Activated CD4-positive, alpha-beta T cell treated with anti-CD3 and anti-CD28 coated beads, Interleukin-10, Interleukin-2, amounts not matched to agents 100 ng/mL and 50 ng/mL, durations not matched to agents 16 hours and 8 hours (primary cell): ENCODE measurements around the gene ODAPH.

Source experiments
- DNase-seq: peaks from one replicate; pipeline ENCODE4 v3.0.0-alpha.2; 2020

ODAPH gene

DNA sequence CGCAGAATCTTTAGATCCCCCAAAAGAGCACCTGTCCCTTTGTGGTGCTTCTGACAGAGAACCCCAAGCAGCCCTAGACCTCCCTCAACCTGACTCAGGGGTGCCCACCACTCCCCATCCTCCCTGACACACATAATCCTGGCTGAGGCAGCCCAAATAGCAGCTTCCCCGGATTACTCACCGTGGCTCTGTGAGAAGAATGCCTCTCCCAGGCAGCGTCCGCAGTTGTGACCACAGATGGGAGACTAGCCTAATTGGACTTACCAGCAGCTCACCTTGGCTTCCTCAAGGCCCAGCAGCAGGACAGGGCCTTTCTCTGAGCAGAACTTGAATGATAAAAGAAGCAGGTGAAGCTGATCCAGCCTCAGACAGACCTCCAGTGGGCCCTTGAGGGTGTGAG is 10.3 kb upstream of the ODAPH start:
- DNase-seq = no peak

DNA sequence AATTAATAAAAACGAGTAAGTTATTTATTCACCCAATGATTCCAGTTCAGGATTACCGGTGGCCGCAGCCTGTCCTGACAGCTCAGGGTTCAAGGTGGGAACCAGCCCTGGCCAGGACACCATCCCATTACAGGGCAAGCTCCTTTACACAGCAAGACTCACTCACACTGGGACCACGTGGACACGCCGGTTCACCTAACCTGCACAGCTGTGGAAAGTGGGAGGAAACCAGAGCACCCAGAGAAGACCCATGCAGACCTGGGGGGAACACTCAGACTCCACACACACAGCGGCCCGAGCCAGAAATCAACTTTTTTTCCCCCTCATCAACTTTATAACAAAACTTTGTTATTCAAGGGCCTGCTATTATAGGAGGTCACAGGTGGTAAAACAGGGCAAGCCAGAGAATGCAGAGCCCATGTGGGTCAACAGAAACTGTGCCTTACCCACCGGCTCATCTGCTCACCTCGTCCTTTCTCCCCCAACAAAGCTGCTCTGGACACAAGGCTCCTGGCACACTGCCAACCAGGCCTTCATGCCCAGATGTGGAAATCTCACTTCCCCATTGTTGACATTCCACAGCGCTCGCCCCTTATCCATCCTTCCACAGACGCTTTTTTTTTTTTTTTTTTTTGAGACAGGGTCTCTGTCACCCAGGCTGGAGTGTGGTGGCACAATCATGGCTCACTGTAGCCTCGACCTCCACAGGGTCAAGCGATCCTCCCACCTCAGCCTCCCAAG is 8.0 kb upstream of the ODAPH start:
- no peak for DNase-seq

- peak; percentile 34 for DNase-seq
Observed at GRCh38 chr4:75549019-75549418, 6.8 kb upstream of the ODAPH start.

DNA sequence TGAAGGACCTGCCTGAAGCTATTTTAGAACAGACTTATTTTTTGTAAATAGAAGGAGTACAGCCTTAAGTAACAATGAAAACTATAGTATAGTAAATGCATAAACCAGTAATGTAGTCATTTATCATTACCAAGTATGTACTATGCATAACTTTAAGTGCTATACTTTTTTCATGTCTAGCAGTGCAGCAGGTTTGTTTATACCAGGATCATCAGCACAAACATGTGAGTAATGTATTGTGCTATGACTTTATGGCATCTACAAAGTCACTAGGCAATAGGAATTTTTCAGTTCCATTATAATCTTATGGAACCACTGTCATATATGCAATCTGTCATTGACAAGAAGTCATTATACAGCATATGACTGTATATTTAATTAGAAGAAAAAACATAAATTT is 3.4 kb upstream of the ODAPH start:
- DNase-seq = no peak

DNA sequence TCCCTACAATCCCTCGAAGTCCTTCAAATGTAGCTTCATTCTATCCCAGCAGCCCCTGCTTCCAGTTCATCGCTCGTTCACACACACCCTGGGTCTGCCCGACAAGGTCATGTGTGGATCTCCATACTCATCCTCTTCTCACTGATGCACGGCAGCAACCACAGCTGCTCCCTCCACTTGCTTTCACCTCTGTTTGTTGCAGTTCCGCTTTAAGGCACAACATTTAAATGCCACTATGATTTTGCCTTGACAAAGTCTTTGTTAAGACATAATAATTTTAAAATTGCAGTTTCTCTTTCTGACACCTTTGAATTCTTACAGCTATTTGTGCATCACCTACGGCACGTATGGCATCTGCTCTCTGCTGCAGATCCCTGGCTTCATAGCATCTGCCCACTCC is 1.8 kb downstream of the ODAPH start:
- no peak for DNase-seq

GRCh38 chr4:75561789-75562188 is 5.9 kb downstream of the ODAPH start:
- no peak for DNase-seq

GRCh38 chr4:75564023-75564422 is 8.2 kb downstream of the ODAPH start:
- no peak for DNase-seq

- no peak for DNase-seq
Observed at GRCh38 chr4:75565481-75565880, 9.6 kb downstream of the ODAPH start.

GRCh38 chr4:75566911-75567310 is 11.0 kb downstream of the ODAPH start:
- no peak for DNase-seq

GRCh38 chr4:75567725-75568124 is 11.9 kb downstream of the ODAPH start:
- DNase-seq = no peak

- DNase-seq = no peak
Observed at GRCh38 chr4:75584067-75584466, 28.2 kb downstream of the ODAPH start.

DNA sequence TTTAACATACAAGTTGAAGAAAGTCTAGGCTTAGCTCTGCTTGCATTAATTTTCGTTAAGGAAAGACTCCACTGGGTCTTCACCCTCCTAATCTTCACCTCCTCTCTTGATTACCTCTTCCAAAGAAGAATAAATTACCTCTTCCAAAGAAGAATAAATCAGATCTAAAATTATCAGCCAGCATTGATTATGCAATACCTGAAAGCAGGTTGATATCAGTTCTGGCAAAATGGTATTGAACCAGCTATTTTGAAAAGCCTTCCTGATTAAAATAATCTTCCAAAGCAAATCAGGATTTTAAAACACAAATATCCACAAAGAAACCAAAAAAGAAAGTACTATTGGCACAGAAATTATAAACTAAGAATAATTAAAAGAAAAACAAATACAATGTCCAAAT is 37.5 kb downstream of the ODAPH start:
- DNase-seq = no peak

DNA sequence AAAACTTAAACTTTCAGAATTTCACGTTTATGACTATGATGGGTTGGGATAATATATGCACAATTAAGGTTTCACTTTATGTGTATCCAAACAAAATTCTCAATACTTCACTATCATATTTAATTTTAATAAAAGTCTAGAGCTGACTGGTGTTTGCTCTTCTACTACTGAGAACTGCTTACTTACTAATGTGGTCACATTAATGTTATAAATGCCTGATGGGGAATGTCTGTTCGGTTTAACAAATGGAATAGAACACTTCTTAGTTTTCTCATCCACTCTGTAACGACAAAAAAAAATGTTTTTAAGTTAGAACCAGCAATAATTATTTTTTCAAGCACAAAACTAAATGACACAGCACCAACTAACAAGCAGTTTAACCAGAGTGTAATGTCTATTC is 40.2 kb downstream of the ODAPH start:
- DNase-seq = no peak

DNA sequence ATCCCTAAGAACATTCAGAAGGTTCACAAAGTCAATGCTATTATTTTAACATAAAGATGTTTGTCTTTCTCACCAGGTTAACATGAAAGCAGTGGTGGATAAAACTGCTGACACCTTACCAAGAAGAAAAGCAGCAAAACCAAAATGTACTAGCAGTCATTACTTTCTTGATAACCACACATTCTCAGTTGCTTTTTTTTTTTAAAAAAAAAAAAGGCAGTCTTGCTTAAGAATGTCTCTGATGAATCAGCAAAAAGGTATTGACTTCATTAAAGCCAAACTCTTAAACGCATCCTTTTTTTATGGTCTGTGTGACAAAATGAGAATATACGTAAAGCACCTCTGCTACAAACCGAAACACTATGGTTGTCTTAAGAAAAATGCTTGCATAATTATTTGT is 42.5 kb downstream of the ODAPH start:
- DNase-seq = peak; percentile 59

DNA sequence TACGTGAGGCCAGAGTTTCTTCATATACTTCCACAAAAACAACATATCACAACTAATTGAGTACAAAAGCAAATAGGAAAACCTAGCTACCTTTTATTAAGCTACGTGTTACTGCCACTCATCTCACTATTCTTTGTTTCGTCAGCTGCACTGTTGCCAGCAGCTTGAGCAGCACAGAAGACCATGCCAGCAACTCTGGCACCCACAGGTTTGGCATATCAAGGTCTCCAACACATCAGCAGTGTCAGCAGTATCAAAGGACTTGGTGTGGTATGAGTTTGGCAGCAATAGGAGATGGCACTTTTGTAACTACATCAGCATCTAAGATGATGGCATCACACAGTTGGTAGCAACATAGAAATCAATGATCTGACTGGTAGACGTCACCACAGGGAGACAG is 43.8 kb downstream of the ODAPH start:
- no peak for DNase-seq

GRCh38 chr4:75605928-75606327 is 50.1 kb downstream of the ODAPH start:
- no peak for DNase-seq

- DNase-seq = no peak
Observed at GRCh38 chr4:75612306-75612705, 56.4 kb downstream of the ODAPH start.
